GM08714 (cell line): ENCODE results near the gene GEN1.

Experiments used
- H3K4me3 ChIP-seq: fragments of 200-500 bp; sonication (Bioruptor generic); 2 replicates; pipeline ENCODE4 v1.5.1; 2014; ENCODE audit warnings: mild to moderate bottlenecking, low read length, inconsistent platforms
- ZNF274 ChIP-seq: IDR thresholded peaks from 2 replicates; pipeline ENCODE4 v1.6.1; 2012; ENCODE audit warnings: mild to moderate bottlenecking, low read depth, low read length

GEN1 gene

GRCh38 chr2:17765398-17765797 is 11.5 kb downstream of the GEN1 start:
- no peak overlapping the region for H3K4me3 ChIP-seq
- no peak for TF ChIP-seq ZNF274

GRCh38 chr2:17768894-17769293 is 15.0 kb downstream of the GEN1 start:
- TF ChIP-seq ZNF274, result no peak
- no peak overlapping the region for H3K4me3 ChIP-seq

- TF ChIP-seq ZNF274, result no peak
These were observed 18.0 kb downstream of the GEN1 start for GRCh38 chr2:17771956-17772355.

GRCh38 chr2:17772532-17772931 is 18.6 kb downstream of the GEN1 start:
- no peak for TF ChIP-seq ZNF274
- H3K4me3 ChIP-seq, result no peak overlapping the region

More at GRCh38 chr2:17771956-17772355, 18.0 kb downstream of the GEN1 start:
- H3K4me3 ChIP-seq, result no peak overlapping the region

GRCh38 chr2:17780546-17780945 is 26.6 kb downstream of the GEN1 start:
- no peak overlapping the region for H3K4me3 ChIP-seq

GRCh38 chr2:17781482-17781881 is 27.5 kb downstream of the GEN1 start:
- H3K4me3 ChIP-seq, result no peak overlapping the region
- TF ChIP-seq ZNF274, result no peak

More at GRCh38 chr2:17780546-17780945, 26.6 kb downstream of the GEN1 start:
- no peak for TF ChIP-seq ZNF274

GRCh38 chr2:17786727-17787126 is 32.8 kb downstream of the GEN1 start:
- no peak overlapping the region for H3K4me3 ChIP-seq
- TF ChIP-seq ZNF274, result no peak

- no peak overlapping the region for H3K4me3 ChIP-seq
- TF ChIP-seq ZNF274, result no peak
These were observed 34.8 kb downstream of the GEN1 start for GRCh38 chr2:17788773-17789172.

- H3K4me3 ChIP-seq, result no peak overlapping the region
- TF ChIP-seq ZNF274, result no peak
These were observed 36.6 kb downstream of the GEN1 start for GRCh38 chr2:17790536-17790935.

- no peak for TF ChIP-seq ZNF274
- no peak overlapping the region for H3K4me3 ChIP-seq
These were observed 37.3 kb downstream of the GEN1 start for GRCh38 chr2:17791121-17791816.

- no peak overlapping the region for H3K4me3 ChIP-seq
- no peak for TF ChIP-seq ZNF274
These were observed 37.8 kb downstream of the GEN1 start for GRCh38 chr2:17791817-17792130.

- no peak for TF ChIP-seq ZNF274
- no peak overlapping the region for H3K4me3 ChIP-seq
These were observed 38.6 kb downstream of the GEN1 start for GRCh38 chr2:17792515-17792914.

GRCh38 chr2:17793296-17793695 is 39.4 kb downstream of the GEN1 start:
- TF ChIP-seq ZNF274, result no peak
- no peak overlapping the region for H3K4me3 ChIP-seq

- no peak for TF ChIP-seq ZNF274
- H3K4me3 ChIP-seq, result no peak overlapping the region
These were observed 39.9 kb downstream of the GEN1 start for GRCh38 chr2:17793803-17794354.

- no peak for TF ChIP-seq ZNF274
- no peak overlapping the region for H3K4me3 ChIP-seq
These were observed 41.4 kb downstream of the GEN1 start for GRCh38 chr2:17795309-17795708.

GRCh38 chr2:17798338-17798737 is 44.4 kb downstream of the GEN1 start:
- H3K4me3 ChIP-seq, result no peak overlapping the region
- no peak for TF ChIP-seq ZNF274
